H1 (cell line): ENCODE data around the gene KREMEN1. TPM values are rescaled to one million over a fixed set of nuclear protein-coding genes. Genes with fewer than 3 reads are reported as not detected.

ENCODE experiments used
- EZH2 ChIP-seq: fragments of 200-600 bp; sonication (generic); IDR thresholded peaks from 2 replicates; pipeline ENCODE4 v1.7.1; 2012; ENCODE audit warnings: low read depth, mild to moderate bottlenecking, moderate library complexity, low read length, inconsistent platforms; ENCODE audit not compliant: severe bottlenecking
- NRF1 ChIP-seq: IDR thresholded peaks from 2 replicates; pipeline ENCODE4 v1.6.1; 2011; ENCODE audit warnings: mild to moderate bottlenecking, low read depth, low read length, improper control_type of control experiment
- YY1 ChIP-seq: IDR thresholded peaks from 2 replicates; pipeline ENCODE4 v1.6.1; 2011; ENCODE audit warnings: low read depth, mild to moderate bottlenecking, low read length
- polyA plus RNA-seq, 7 experiments: library from polyadenylated mRNA; depleted of rRNA in 3 of 7; stranded (reverse) in 5 of 7; unstranded in 2 of 7; fragments of >200 nt in 5 of 7; fragments of 200-250 nt in 2 of 7; gene quantifications; 1 replicate in 5 of 7; 2 replicates in 1 of 7; 4 replicates in 1 of 7; pipeline versions ENCODE4 v1.2.1 to v1.2.3, GENCODE V29; 2011 to 2013; ENCODE audit warnings: missing spikeins in 2 of 7, mixed read lengths in 2 of 7
- total RNA-seq: library from RNA; stranded (reverse); fragmentation: NEBNext Ultra II Directional; extraction: Animal tissue kit (Norgen Biotek cat#: 25700); gene quantifications from 2 replicates; pipeline ENCODE4 v1.2.1, GENCODE V29; 2021
- TF ChIP-seq, protein P1 (sequence below): IDR thresholded peaks from 2 replicates; pipeline ENCODE4 v1.6.1; 2011; ENCODE audit warnings: low read length, improper control_type of control experiment

KREMEN1 gene
- total and polyA plus RNA-seq, 2 of the 8 experiments (the other 6 are each of a cell fraction or from before 2014, with no cell fraction given): 2.1 to 3.2 TPM

DNA sequence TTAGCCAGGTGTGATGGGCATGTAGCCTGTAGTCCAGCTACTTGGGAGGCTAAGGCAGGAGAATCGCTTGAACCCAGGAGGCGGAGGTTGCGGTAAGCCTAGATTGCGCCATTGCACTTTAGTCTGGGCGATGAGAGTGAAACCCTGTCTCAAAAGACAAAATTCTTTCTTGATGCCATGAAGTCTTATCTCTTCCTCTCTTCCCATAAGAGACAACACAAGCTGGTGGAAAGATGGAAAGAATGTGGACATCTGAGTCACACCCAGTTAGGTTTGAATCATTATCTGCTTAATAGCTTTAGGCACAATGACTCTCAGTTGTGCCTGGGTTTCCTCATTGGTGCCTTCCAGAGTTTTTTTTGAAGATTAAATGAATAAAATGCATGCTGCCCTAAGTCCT, 35.3 kb downstream of the KREMEN1 start (continued):
- TF ChIP-seq, protein P1, sequence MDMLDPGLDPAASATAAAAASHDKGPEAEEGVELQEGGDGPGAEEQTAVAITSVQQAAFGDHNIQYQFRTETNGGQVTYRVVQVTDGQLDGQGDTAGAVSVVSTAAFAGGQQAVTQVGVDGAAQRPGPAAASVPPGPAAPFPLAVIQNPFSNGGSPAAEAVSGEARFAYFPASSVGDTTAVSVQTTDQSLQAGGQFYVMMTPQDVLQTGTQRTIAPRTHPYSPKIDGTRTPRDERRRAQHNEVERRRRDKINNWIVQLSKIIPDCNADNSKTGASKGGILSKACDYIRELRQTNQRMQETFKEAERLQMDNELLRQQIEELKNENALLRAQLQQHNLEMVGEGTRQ: no peak
- TF ChIP-seq EZH2 (no peak), YY1 (no peak), NRF1 (no peak)
